Measurements from ENCODE around the gene THEM4. TPM values are rescaled to one million over a fixed set of nuclear protein-coding genes. Genes with fewer than 3 reads are reported as not detected.

The THEM4 gene
- total RNA-seq, 1 donor from 2014 or later = 15.7 TPM

GRCh38 chr1:151827853-151828252 is 81.5 kb downstream of the THEM4 start:
- H3K79me2 ChIP-seq (ENCODE audit: insufficient read depth, low read length) = no peaks in the 10 kb centered on the region
- H3K27me3 ChIP-seq (ENCODE audit: insufficient read depth, low read length) = no peaks in the 10 kb centered on the region
- H4K20me1 ChIP-seq (ENCODE audit: insufficient read depth, low read length) = no peaks in the 10 kb centered on the region
- H3K4me1 Mint-ChIP-seq (ENCODE audit: low read depth, unreplicated experiment) = peaks cover 6% of the 10 kb centered on the region
- no peak overlapping the region for H3K27ac Mint-ChIP-seq (ENCODE audit: unreplicated experiment)
- no peak overlapping the region for H3K4me3 ChIP-seq (ENCODE audit: insufficient read depth, low read depth, low read length)
- H3K27ac ChIP-seq (ENCODE audit: low read depth, low read length) = no peak overlapping the region
- no peak overlapping the region for H3K4me3 Mint-ChIP-seq (ENCODE audit: unreplicated experiment)
- no peak overlapping the region for H2AFZ ChIP-seq (ENCODE audit: low read depth, low read length)
- H3K9me3 Mint-ChIP-seq (ENCODE audit: unreplicated experiment) = peaks cover 3% of the 10 kb centered on the region
- no peak overlapping the region for H3K9ac ChIP-seq (ENCODE audit: low read length)
- no peak for DNase-seq (ENCODE audit: low read depth)
- no peaks in the 10 kb centered on the region for H3K36me3 ChIP-seq (ENCODE audit: insufficient read depth, low read length)
- peaks cover 49% of the 10 kb centered on the region for H3K27me3 Mint-ChIP-seq (ENCODE audit: low read depth, unreplicated experiment)
- H3K4me2 ChIP-seq (ENCODE audit: low read length) = no peak overlapping the region
- TF ChIP-seq CTCF (IDR thresholded peaks at IDR 0.05; ENCODE audit: insufficient read depth, low read depth, low read length) (no peak), EZH2 (IDR thresholded peaks at IDR 0.05; ENCODE audit: insufficient read depth, low read length) (no peak)
- H3K36me3 Mint-ChIP-seq (ENCODE audit: low read depth, unreplicated experiment) = no peaks in the 10 kb centered on the region
- H3K9me3 ChIP-seq (ENCODE audit: insufficient read depth, low read depth, low read length) = no peaks in the 10 kb centered on the region
- H3K4me1 ChIP-seq (ENCODE audit: insufficient read depth, low read length) = no peaks in the 10 kb centered on the region
- no peak for FAIRE-seq

GRCh38 chr1:151825751-151826660 is 83.3 kb downstream of the THEM4 start:
- peaks cover 44% of the 10 kb centered on the region for H3K27me3 Mint-ChIP-seq (ENCODE audit: low read depth, unreplicated experiment)
- H3K4me1 Mint-ChIP-seq (ENCODE audit: low read depth, unreplicated experiment) = peaks cover 13% of the 10 kb centered on the region
- Histone ChIP-seq H3K4me2 (ENCODE audit: low read length) (no peak overlapping the region), H3K36me3 (ENCODE audit: insufficient read depth, low read length) (no peaks in the 10 kb centered on the region), H3K4me3 (ENCODE audit: insufficient read depth, low read depth, low read length) (no peak overlapping the region), H3K27ac (ENCODE audit: low read depth, low read length) (no peak overlapping the region), H3K4me1 (ENCODE audit: insufficient read depth, low read length) (no peaks in the 10 kb centered on the region), H2AFZ (ENCODE audit: low read depth, low read length) (no peak overlapping the region), H3K9me3 (ENCODE audit: insufficient read depth, low read depth, low read length) (no peaks in the 10 kb centered on the region), H4K20me1 (ENCODE audit: insufficient read depth, low read length) (no peaks in the 10 kb centered on the region), H3K9ac (ENCODE audit: low read length) (no peak overlapping the region), H3K27me3 (ENCODE audit: insufficient read depth, low read length) (peaks cover 2% of the 10 kb centered on the region), H3K79me2 (ENCODE audit: insufficient read depth, low read length) (no peaks in the 10 kb centered on the region)
- TF ChIP-seq EZH2 (IDR thresholded peaks at IDR 0.05; ENCODE audit: insufficient read depth, low read length) = no peak
- no peak for TF ChIP-seq CTCF (IDR thresholded peaks at IDR 0.05; ENCODE audit: insufficient read depth, low read depth, low read length)
- FAIRE-seq (no peak), DNase-seq (ENCODE audit: low read depth) (no peak)
- H3K9me3 Mint-ChIP-seq (ENCODE audit: unreplicated experiment) = peaks cover 3% of the 10 kb centered on the region
- H3K4me3 Mint-ChIP-seq (ENCODE audit: unreplicated experiment) = no peak overlapping the region
- no peak overlapping the region for H3K27ac Mint-ChIP-seq (ENCODE audit: unreplicated experiment)
- H3K36me3 Mint-ChIP-seq (ENCODE audit: low read depth, unreplicated experiment) = no peaks in the 10 kb centered on the region

GRCh38 chr1:151825204-151825603 is 84.1 kb downstream of the THEM4 start:
- Mint-ChIP-seq H3K4me3 (ENCODE audit: unreplicated experiment) (no peak overlapping the region), H3K4me1 (ENCODE audit: low read depth, unreplicated experiment) (peaks cover 13% of the 10 kb centered on the region), H3K9me3 (ENCODE audit: unreplicated experiment) (peaks cover 3% of the 10 kb centered on the region), H3K36me3 (ENCODE audit: low read depth, unreplicated experiment) (peaks cover 2% of the 10 kb centered on the region), H3K27me3 (ENCODE audit: low read depth, unreplicated experiment) (peaks cover 48% of the 10 kb centered on the region), H3K27ac (ENCODE audit: unreplicated experiment) (no peak overlapping the region)
- no peak overlapping the region for H3K4me3 ChIP-seq (ENCODE audit: insufficient read depth, low read depth, low read length)
- no peaks in the 10 kb centered on the region for H3K36me3 ChIP-seq (ENCODE audit: insufficient read depth, low read length)
- H3K79me2 ChIP-seq (ENCODE audit: insufficient read depth, low read length) = no peaks in the 10 kb centered on the region
- H3K27me3 ChIP-seq (ENCODE audit: insufficient read depth, low read length) = peaks cover 2% of the 10 kb centered on the region
- H3K4me1 ChIP-seq (ENCODE audit: insufficient read depth, low read length) = no peaks in the 10 kb centered on the region
- DNase-seq (ENCODE audit: low read depth) (no peak), FAIRE-seq (no peak)
- no peaks in the 10 kb centered on the region for H4K20me1 ChIP-seq (ENCODE audit: insufficient read depth, low read length)
- no peak for TF ChIP-seq EZH2 (IDR thresholded peaks at IDR 0.05; ENCODE audit: insufficient read depth, low read length)
- TF ChIP-seq CTCF (IDR thresholded peaks at IDR 0.05; ENCODE audit: insufficient read depth, low read depth, low read length) = no peak
- no peak overlapping the region for H3K4me2 ChIP-seq (ENCODE audit: low read length)
- H3K27ac ChIP-seq (ENCODE audit: low read depth, low read length) = no peak overlapping the region
- no peak overlapping the region for H3K9ac ChIP-seq (ENCODE audit: low read length)
- H3K9me3 ChIP-seq (ENCODE audit: insufficient read depth, low read depth, low read length) = no peaks in the 10 kb centered on the region
- no peak overlapping the region for H2AFZ ChIP-seq (ENCODE audit: low read depth, low read length)

Measured in astrocyte (in vitro differentiated cells and primary cell).